Activated CD8-positive, alpha-beta T cell treated with anti-CD3 and anti-CD28 coated beads, Interleukin-2, amount 10 ng/mL, durations not matched to agents 7 days and 5 days (primary cell): ENCODE data around the gene XXYLT1. TPM values are rescaled to one million over a fixed set of nuclear protein-coding genes. Genes with fewer than 3 reads are reported as not detected.

Experiments used
- ATAC-seq: fragments of 150-1000 bp; cut with Tn5 transposase; one replicate; pipeline ENCODE4 v1.10.0; 2021; ENCODE audit warnings: moderate library complexity
- CTCF ChIA-PET: fragments of 350-600 bp; sonication (Branson Sonifier 250); formaldehyde crosslinking; loops from one replicate; lab custom pipeline; 2021; ENCODE audit warnings: antibody characterized with exemption; lab: Charles Lee
- POLR2A ChIA-PET: fragments of 350-600 bp; sonication (Branson Sonifier 250); formaldehyde crosslinking; loops from one replicate; lab custom pipeline; 2021; ENCODE audit warnings: antibody characterized with exemption; lab: Charles Lee
- DNase-seq: peaks from one replicate; pipeline ENCODE4 v3.0.0-alpha.2; 2020
- H3K27ac Mint-ChIP-seq: one replicate; pipeline ENCODE4 v1.8.0; 2021; ENCODE audit warnings: mild to moderate bottlenecking, mixed read lengths
- H3K27me3 Mint-ChIP-seq: one replicate; pipeline ENCODE4 v1.8.0; 2021; ENCODE audit warnings: low read depth, mixed read lengths
- H3K36me3 Mint-ChIP-seq: one replicate; pipeline ENCODE4 v1.8.0; 2021; ENCODE audit warnings: low read depth, mixed read lengths
- H3K4me1 Mint-ChIP-seq: one replicate; pipeline ENCODE4 v1.8.0; 2021; ENCODE audit warnings: low read depth, mixed read lengths
- H3K4me3 Mint-ChIP-seq: one replicate; pipeline ENCODE4 v1.8.0; 2021; ENCODE audit warnings: mild to moderate bottlenecking, mixed read lengths
- H3K9me3 Mint-ChIP-seq: one replicate; pipeline ENCODE4 v1.8.0; 2022; ENCODE audit warnings: mixed read lengths; ENCODE audit not compliant: insufficient read depth
- total RNA-seq, 2 experiments: library from RNA; stranded (reverse); gene quantifications; one replicate each; pipeline ENCODE4 v1.2.3, GENCODE V29; 2021

The XXYLT1 gene
- total RNA-seq, 2 experiments from 2014 or later, result 10.8 to 13.3 TPM

DNA sequence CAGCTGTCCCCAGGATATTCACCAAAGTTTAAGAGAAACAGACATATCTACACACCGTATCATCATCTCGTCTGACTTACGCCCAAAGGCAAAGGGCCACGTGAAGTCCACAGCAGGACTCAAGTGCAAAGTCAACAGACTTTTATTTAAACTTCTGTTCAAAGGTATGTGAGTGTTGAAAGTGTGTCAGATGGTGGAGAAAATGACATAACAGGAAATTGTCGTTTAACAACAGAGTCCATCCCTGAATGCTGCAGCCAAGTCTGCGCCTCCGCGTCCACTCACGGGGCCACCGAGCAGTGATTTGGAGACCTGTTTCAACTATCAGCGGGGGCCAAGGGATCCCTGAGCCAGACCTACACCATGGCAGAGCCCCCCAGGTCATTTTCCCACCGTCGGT, 165.6 kb downstream of the XXYLT1 start:
- CTCF ChIA-PET, result interaction anchor here (0.7 to 5.9 kb wide), 6 partner anchors 19 to 433 kb away, joined by 3 to 79 read pairs (median 4); partner anchors contain the start of genes FAM43A and LSG1
- POLR2A ChIA-PET, result no interaction called here
- Mint-ChIP-seq H3K27me3 (no peaks in the 10 kb centered on the region), H3K9me3 (no peaks in the 10 kb centered on the region), H3K4me3 (no peak overlapping the region), H3K4me1 (peaks cover 25% of the 10 kb centered on the region), H3K36me3 (no peaks in the 10 kb centered on the region), H3K27ac (no peak overlapping the region)
- ATAC-seq, result no peak
- no peak for DNase-seq

DNA sequence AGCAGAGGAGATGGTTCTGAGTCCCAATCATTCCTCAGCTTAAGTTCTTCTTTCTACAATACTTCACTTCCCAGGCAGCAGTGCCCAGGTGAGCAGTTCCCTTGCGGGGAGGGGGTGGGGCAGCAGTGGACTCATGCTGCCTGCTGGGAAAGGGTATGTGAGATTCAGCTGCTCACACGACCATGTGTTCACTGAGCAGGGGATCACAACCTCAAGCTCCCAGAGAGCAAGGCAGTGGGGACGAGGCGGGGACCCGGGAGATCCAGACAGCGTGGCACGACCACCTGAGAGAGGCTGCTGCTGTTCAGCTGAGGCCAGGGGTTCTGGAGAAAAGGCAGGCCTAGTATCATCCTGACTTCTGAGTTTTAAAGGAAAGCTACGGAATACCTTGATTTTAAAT, 166.6 kb downstream of the XXYLT1 start:
- POLR2A ChIA-PET, result no interaction called here
- Mint-ChIP-seq H3K36me3 (no peaks in the 10 kb centered on the region), H3K27ac (no peak overlapping the region), H3K4me3 (no peak overlapping the region), H3K27me3 (no peaks in the 10 kb centered on the region), H3K4me1 (peaks cover 26% of the 10 kb centered on the region), H3K9me3 (no peaks in the 10 kb centered on the region)
- DNase-seq (no peak), ATAC-seq (no peak)
- CTCF ChIA-PET, result interaction anchor here (1.5 to 5.9 kb wide), 2 partner anchors 417 to 421 kb away, joined by 5 to 79 read pairs; partner anchors contain the start of gene FAM43A

DNA sequence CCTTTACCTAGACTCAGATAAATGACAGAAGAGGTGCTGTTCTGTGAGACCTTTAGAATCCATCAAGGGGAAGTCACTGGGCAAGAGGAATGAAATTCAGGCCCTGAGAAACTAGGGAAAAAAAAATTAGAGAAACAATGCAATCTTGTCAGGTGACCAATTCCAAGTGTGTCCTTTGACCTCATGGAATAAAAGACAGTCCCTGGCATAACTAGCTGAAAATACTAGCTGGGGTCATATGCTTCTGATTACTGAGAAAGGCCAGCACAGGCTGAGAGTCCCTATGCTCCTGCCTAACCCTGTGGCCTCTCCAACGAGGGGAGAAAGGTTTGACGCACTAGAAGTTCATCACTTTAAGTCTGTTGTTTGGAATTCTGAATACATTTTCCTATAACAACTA, 167.3 kb downstream of the XXYLT1 start:
- Mint-ChIP-seq H3K4me1 (peaks cover 26% of the 10 kb centered on the region), H3K4me3 (no peak overlapping the region), H3K9me3 (no peaks in the 10 kb centered on the region), H3K27ac (no peak overlapping the region), H3K27me3 (no peaks in the 10 kb centered on the region), H3K36me3 (no peaks in the 10 kb centered on the region)
- ATAC-seq (no peak), DNase-seq (no peak)
- CTCF ChIA-PET, result interaction anchor here (1.5 to 5.9 kb wide), 2 partner anchors 417 to 420 kb away, joined by 5 to 79 read pairs; partner anchors contain the start of gene FAM43A
- POLR2A ChIA-PET, result no interaction called here

DNA sequence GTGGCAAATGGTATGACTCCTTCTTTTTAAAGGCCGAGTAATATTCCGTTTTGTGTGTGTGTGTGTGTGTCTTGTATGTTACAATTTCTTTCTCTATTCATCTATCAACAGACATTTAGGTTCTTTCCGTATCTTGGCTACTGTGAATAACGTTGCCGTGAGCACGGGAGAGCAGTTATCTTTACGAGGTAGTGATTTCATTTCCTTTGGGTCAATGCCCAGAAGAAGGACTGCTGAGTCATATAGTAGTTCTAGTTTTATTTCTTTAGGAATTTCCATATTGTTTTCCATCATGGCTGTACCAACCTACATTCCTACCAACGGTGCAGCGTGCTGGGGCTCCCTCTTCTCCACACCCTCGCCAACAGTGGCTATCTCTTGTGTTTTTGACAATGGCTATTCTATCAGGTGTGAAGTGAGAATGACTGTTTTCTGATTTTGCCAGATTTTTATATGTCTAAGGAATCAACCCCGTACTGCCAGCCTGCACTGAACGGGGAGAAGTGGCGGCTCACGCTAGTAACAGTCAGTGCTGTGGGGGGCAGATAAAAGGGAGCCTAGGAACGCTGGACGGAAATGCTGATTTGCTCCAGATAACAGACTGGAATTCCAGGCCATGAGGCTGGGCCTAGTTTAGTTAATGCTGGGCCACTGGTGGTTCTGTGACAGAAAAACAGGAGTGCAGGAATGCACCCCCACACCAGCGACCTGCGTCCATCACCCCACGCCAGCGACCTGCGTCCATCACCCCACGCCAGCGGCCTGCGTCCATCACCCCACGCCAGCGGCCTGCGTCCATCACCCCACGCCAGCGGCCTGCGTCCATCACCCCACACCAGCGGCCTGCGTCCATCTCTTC, 168.1 kb downstream of the XXYLT1 start:
- POLR2A ChIA-PET, result no interaction called here
- Mint-ChIP-seq H3K27me3 (no peaks in the 10 kb centered on the region), H3K4me1 (peaks cover 30% of the 10 kb centered on the region), H3K36me3 (no peaks in the 10 kb centered on the region), H3K4me3 (no peak overlapping the region), H3K27ac (no peak overlapping the region), H3K9me3 (no peaks in the 10 kb centered on the region)
- no peak for DNase-seq
- ATAC-seq, result no peak
- CTCF ChIA-PET, result no interaction called here

DNA sequence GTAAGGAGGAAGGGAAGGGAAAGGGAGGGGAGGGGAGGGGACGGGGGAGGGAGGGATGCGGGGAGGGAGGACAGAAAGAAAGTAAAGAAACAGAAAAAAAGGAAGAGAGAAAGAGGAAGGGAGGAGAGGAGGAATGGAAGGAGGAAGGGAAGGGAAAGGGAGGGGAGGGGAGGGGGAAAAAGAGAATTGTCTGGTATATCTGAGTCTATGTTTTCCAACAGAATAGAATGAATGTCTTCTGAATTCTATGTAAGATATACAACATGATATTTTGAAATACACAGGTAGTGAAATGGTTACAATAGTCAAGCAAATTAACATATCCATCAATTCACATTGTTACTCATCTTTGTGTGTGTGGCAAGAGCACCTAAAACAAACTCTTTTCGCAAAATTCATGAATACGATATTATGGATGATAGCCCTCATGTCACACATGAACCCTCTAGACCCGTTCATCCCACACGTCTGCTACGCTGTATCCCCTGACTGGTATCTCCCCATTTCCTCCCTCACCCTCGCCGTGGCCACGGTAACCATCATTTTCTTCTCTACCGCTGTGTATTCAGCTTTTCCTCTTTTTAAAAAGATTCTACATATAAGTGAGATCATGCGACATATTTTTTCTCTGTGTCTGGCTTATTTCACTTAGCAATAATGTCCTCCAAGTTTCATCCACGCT, 168.9 kb downstream of the XXYLT1 start:
- ChIA-PET POLR2A (no interaction called here), CTCF (interaction anchor here (0.9 to 1.6 kb wide), 3 partner anchors 414 to 430 kb away, joined by 3 read pairs; partner anchors contain the start of gene LSG1)
- H3K27ac Mint-ChIP-seq, result no peak overlapping the region

DNA sequence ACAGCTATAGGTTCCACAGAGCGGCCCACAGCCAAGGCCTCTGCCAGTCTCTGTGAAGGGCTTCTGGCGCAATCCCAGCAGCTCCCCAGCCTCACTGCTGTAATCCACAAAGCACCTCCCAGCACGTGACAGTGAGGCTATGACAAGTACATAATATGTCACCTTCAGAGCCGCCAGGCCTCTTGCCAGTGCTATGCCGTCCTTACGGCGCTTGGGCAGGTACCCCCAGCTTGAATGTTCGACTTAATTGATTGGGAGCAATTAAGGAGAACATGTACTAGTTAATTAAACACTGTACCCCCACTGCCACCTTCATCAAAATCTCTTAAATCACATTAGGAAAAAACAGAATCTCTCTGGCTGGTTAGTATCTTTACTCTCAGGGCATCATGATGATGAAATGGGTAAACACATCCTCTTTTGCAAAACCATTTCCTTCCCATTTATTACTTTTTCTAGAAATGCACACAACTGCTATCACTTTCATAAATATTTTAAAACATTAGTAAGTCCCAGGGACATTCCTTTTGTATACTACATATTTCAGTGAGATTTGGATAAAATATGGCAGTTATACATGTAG, 169.9 kb downstream of the XXYLT1 start:
- no peak for ATAC-seq
- H3K4me1 Mint-ChIP-seq, result peaks cover 30% of the 10 kb centered on the region
- DNase-seq, result no peak
- no peaks in the 10 kb centered on the region for H3K36me3 Mint-ChIP-seq
- H3K27me3 Mint-ChIP-seq, result no peaks in the 10 kb centered on the region
- no peaks in the 10 kb centered on the region for H3K9me3 Mint-ChIP-seq
- ChIA-PET CTCF (interaction anchor here (0.9 to 1.6 kb wide), 3 partner anchors 413 to 429 kb away, joined by 3 read pairs; partner anchors contain the start of gene LSG1), POLR2A (no interaction called here)
- peak overlapping the region; percentile 31 for H3K4me3 Mint-ChIP-seq
- peak overlapping the region; percentile 60 for H3K27ac Mint-ChIP-seq

More for the DNA sequence above, 168.9 kb downstream of the XXYLT1 start:
- Mint-ChIP-seq H3K27me3 (no peaks in the 10 kb centered on the region), H3K4me1 (peaks cover 33% of the 10 kb centered on the region), H3K36me3 (no peaks in the 10 kb centered on the region), H3K4me3 (no peak overlapping the region), H3K9me3 (no peaks in the 10 kb centered on the region)
- DNase-seq, result no peak
- no peak for ATAC-seq

DNA sequence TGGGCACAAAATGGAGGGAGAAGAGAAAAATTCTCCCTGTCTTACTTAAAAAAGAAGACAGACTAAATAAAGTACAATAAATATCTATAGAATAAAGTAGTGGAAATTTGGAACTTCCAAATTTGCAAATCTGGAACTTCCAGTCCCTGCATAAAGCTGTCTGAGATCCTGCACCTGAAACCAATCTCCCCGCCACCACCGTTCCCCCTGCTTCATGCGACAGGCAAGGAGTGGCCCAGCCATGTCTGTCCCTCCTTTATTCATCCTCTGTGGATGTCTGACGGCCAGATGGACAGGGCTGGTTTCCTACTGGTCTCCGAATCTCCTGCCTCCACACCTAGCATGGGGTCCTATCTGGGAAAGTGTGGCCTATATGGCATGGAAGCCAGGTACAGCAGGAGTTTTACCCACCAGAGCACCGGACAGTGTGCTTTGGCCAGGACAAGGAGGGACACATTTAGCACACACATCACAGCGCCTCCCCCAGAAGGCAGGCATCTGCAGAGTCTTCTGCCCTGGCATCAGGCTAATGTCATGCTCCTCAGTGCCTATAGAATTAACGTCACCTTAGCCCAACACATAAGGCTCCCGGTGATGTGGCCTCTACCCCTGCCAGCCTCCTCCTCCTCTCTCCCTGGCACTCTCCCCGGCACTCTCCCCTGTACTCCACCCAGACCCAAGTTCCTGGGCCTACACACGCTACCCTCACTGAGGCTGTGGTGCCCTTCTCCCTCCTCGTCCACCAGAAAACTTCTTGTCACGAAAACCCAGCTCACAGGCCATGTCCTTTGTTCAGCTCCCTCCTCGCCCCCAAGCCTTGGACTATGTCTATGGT, 170.8 kb downstream of the XXYLT1 start:
- ChIA-PET CTCF (interaction anchor here (1.6 kb wide), 1 partner anchor 428 kb away, joined by 3 read pairs; the partner anchor contains the start of gene LSG1), POLR2A (no interaction called here)
- Mint-ChIP-seq H3K36me3 (no peaks in the 10 kb centered on the region), H3K27ac (no peak overlapping the region), H3K9me3 (no peaks in the 10 kb centered on the region), H3K27me3 (no peaks in the 10 kb centered on the region), H3K4me1 (peaks cover 37% of the 10 kb centered on the region), H3K4me3 (no peak overlapping the region)
- no peak for DNase-seq
- ATAC-seq, result peak; percentile 42

DNA sequence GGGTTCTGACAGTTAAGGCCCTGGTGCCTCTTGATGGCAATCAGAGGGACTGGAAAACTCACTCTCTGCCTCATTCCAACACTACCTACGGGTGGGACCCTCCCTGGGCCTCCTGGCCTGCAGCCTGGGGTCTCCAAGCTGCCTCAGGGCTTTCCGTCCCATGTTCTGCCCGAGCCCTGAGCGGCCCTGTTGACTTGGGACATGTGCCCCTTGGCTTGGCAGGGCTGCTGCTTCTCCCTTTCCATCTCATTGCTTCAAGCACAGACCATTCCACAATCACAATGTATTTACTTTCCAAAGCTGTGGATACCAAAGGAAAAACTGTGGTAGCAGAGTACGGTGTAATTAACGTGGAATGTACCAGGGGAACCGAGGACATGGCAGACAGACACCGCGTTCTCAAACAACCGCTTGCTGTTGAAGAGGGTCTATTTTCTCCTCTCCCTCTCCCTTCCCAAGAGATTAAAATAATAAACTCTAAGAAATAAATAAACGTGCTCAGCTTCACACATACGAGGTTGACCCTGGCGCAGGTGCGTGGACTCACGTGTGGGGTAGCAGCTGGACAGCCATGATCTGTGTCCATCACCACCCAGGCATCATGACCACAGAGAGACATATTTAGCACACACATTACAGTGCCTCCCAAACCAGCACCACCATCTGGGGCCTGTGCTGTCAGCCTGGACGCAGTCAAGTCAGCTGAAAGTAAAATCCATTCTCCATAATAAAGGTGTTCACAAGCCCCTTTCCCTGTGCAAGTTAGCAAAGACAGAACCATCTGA, 172.0 kb downstream of the XXYLT1 start:
- Mint-ChIP-seq H3K9me3 (no peaks in the 10 kb centered on the region), H3K27ac (no peak overlapping the region), H3K4me3 (no peak overlapping the region), H3K36me3 (no peaks in the 10 kb centered on the region), H3K4me1 (peaks cover 42% of the 10 kb centered on the region), H3K27me3 (no peaks in the 10 kb centered on the region)
- ChIA-PET CTCF (interaction anchor here (1.3 kb wide), 1 partner anchor 416 kb away, joined by 5 read pairs; no protein-coding TSS in a partner anchor), POLR2A (no interaction called here)
- ATAC-seq (no peak), DNase-seq (no peak)

DNA sequence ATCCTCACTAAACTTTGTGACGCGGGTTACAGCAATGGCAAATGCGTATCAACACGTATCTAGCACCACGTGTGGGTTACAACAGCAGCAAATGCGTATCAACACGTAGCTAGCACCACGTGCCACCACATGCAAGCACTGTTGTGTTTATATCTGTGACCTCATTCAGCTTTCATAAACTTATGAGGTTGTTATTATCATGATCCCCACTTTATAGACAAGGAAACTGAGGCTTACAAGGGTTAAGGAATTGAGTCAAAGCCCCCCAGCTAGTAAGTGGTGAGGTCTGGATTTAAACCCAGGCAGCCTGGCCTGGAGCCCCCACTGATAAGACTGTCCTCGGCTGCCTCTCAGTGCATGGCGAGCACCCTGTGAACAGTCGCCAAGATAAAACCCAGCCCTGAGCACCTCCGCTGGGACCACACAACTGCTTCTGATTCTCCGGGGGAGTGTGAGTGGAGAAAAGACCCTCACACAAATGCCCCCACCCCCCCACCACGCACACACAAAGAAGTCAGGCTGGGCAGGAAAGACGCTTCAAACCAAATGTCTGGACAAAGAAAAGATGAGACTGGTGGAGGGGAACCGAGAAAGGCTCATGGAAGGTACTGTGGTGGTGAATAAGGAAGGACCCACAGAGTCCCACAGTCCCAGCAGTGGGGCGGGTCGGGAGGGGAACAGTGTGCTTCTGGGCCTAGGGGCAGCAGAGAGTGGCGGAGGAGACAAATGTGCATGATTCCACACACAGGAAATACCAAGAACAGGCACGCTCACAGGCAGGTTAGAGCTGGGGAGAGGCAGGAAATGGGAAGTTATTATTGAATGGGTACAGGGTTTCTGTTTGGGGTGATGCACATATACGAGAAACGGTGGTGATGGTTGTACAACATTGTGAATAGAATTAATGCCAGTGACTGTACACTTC, 173.4 kb downstream of the XXYLT1 start:
- CTCF ChIA-PET, result interaction anchor here (1.2 to 1.3 kb wide), 2 partner anchors 9 to 415 kb away, joined by 5 read pairs; no protein-coding TSS in a partner anchor

More for the DNA sequence above, 173.4 kb downstream of the XXYLT1 start:
- H3K4me1 Mint-ChIP-seq, result peaks cover 41% of the 10 kb centered on the region
- POLR2A ChIA-PET, result no interaction called here
- H3K9me3 Mint-ChIP-seq, result no peaks in the 10 kb centered on the region
- H3K4me3 Mint-ChIP-seq, result no peak overlapping the region
- no peak overlapping the region for H3K27ac Mint-ChIP-seq
- H3K27me3 Mint-ChIP-seq, result no peaks in the 10 kb centered on the region
- DNase-seq (no peak), ATAC-seq (no peak)
- H3K36me3 Mint-ChIP-seq, result no peaks in the 10 kb centered on the region
